Measurements from ENCODE around the gene TM4SF4.

TM4SF4 gene

DNA sequence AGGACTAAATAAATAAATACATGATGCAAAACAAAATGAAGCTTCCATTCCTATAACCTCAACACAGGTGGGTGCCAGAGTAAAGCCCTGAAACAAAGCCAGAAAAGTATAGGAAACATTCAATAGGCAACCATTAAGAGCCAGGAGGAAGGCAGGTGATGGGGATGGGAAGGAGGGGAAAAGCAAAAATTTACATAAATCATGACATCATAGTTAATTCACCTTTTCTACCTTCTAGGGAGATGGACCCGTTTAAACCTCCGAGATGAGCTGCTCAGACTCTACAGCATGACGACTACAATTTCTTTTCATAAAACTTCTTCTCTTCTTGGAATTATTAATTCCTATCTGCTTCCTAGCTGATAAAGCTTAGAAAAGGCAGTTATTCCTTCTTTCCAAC, 27.9 kb downstream of the TM4SF4 start:
- no peak for DNase-seq
- TF ChIP-seq GATA1 (IDR thresholded peaks at IDR 0.05; ENCODE audit: low read depth, low read length) (no peak), POLR2A (IDR thresholded peaks at IDR 0.05; ENCODE audit: low read length) (no peak)

DNA sequence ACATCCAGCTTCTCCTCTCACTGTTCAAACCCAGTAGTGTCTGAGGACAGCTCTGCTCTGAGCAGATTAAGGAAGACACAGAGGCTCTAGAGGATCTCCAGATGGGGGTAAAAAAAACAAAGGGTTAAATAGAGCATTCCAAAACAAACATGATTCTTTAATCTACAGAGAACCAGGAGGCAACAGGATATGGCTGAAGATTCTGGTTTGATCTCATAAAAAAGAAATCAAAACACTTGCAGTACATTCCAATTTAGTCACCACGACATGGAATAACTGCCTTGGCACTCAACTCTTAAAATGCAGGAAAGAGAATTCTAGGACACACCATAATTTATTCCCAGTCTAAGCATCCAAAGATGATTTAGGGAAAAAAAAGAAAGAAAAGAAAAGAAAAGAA, 32.0 kb downstream of the TM4SF4 start:
- TF ChIP-seq POLR2A (IDR thresholded peaks at IDR 0.05; ENCODE audit: low read length) = no peak
- no peak for TF ChIP-seq GATA1 (IDR thresholded peaks at IDR 0.05; ENCODE audit: low read depth, low read length)
- DNase-seq = no peak

DNA sequence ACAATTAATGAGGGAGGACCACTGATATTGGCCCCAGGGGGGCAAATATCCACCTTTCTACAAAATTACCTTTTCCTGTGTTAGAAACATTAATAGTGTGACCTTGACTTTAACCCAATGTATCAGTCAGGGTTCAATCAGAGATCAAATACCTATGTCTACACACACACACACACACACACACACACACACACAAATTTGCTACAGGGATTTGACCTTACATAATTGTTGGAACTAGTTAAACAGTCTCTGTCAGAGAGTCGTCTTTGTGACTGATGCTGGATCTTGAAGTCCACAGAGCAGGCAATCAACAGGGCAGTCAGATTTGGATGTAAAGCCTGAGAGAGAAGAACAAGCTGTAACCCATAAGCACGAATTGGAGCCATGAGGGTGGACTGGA, 32.5 kb downstream of the TM4SF4 start:
- TF ChIP-seq GATA1 (IDR thresholded peaks at IDR 0.05; ENCODE audit: low read depth, low read length) (no peak), POLR2A (IDR thresholded peaks at IDR 0.05; ENCODE audit: low read length) (no peak)
- DNase-seq = no peak

GRCh38 chr3:149507491-149508324, 33.2 kb downstream of the TM4SF4 start:
- TF ChIP-seq GATA1 (IDR thresholded peaks at IDR 0.05; ENCODE audit: low read depth, low read length) (no peak), POLR2A (IDR thresholded peaks at IDR 0.05; ENCODE audit: low read length) (no peak)
- no peak for DNase-seq

- no peak for DNase-seq
- no peak for TF ChIP-seq GATA1 (IDR thresholded peaks at IDR 0.05; ENCODE audit: low read depth, low read length)
- TF ChIP-seq POLR2A (IDR thresholded peaks at IDR 0.05; ENCODE audit: low read length) = no peak
These were observed 35.0 kb downstream of the TM4SF4 start for GRCh38 chr3:149509526-149509925.

DNA sequence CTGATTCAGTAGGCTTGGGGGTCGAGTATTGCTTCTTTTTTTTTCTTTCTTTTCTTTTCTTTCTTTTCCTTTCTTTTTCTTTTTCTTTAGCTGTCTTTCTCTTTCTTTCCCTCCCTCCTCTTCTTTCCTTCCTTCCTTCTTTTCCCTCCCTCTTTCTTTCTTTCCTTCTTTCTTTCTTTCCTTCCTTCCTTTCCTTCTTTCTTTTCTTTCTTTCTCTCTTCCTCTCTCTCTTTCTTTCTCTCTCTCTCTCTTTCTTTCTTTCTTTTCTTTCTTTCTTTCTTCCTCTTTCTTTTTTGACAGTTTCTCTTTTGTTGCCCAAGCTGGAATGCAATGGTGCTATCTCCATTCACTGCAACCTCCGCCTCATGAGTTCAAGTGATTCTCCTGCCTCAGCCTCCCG, 36.0 kb downstream of the TM4SF4 start:
- no peak for TF ChIP-seq GATA1 (IDR thresholded peaks at IDR 0.05; ENCODE audit: low read depth, low read length)
- TF ChIP-seq POLR2A (IDR thresholded peaks at IDR 0.05; ENCODE audit: low read length) = no peak
- no peak for DNase-seq

DNA sequence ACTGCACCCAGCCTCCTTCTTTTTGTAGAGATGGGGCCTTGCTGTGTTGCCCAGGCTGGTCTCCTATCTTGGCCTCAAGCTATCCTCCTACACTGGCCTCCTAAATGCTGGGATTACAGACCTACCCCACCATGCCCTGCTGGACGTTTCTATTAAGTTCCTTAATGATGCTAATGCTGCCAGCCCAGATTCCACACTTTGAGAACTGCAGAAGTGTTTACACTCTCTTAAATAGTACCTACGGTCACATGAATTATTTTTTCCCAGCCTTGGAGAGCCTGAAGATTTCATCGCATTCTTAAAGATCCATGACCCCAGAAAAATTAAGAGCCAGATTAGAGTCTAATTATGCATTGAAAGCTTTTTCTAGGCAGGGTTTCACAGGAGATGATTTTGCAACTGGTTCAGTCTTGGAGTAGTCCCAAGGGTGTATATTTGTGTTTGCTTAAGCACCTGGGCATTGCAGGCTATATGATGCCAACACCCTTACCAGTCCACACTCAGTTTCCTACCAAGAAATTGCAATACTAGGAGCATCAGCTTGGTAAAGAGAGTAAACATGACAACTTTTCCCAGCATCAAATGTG, 36.6 kb downstream of the TM4SF4 start:
- no peak for TF ChIP-seq GATA1 (IDR thresholded peaks at IDR 0.05; ENCODE audit: low read depth, low read length)
- no peak for TF ChIP-seq POLR2A (IDR thresholded peaks at IDR 0.05; ENCODE audit: low read length)
- DNase-seq = no peak

DNA sequence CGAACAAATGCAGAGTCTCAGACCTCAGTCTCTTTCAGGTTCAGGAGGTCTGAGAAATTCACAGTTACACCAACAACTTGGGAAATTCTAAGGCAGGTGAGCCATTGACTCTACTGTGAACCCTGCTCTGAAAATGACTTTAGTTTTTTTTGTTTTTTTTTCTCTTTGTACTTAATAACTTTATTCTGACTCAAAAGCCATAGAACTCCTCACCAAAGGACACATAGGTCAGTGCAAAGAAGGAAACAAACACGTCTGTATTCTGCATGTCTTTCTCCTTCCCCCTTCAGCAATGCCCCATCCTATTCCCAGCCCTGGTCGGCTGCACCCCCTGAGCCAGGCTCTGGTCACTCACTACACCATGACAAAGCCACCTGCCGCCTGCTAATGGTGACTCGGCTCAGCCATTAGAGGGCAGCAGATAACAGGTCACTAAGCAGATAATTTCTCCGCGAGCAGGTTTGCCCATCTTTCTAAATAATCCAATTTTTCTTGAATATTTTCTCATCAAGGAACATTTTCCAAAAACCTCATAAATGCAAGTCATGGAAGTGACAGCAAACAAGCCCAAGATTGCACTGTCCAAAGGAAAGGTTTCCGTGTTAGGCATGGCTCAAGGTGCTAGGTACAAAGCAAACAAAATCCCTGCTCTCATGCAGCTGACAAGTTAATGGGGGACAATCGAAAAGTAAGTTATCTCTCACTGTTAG, 37.7 kb downstream of the TM4SF4 start:
- DNase-seq = peak; percentile 49 to 60
- no peak for TF ChIP-seq GATA1 (IDR thresholded peaks at IDR 0.05; ENCODE audit: low read depth, low read length)
- TF ChIP-seq POLR2A (IDR thresholded peaks at IDR 0.05; ENCODE audit: low read length) = no peak

GRCh38 chr3:149514471-149514870, 40.0 kb downstream of the TM4SF4 start:
- no peak for DNase-seq
- no peak for TF ChIP-seq POLR2A (IDR thresholded peaks at IDR 0.05; ENCODE audit: low read length)
- no peak for TF ChIP-seq GATA1 (IDR thresholded peaks at IDR 0.05; ENCODE audit: low read depth, low read length)

DNA sequence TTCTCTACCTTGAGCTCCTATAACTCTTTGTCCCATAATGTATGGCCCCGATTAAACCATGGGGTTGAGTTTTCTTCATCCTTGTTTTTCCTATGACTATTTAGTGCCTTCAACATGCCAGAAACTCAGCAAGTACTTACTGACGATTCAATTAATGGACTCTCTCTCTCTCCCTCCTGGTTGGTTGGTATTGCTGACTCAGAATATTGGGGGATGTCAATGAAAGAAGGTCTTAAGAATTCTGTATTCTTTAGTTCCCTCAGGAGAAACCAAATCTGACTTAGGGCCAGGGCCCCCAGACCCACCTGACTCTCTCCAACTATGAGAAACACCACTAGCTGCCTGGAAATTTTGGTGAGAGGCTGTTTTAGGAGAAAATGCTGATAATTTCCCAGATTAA, 40.8 kb downstream of the TM4SF4 start:
- no peak for TF ChIP-seq POLR2A (IDR thresholded peaks at IDR 0.05; ENCODE audit: low read length)
- TF ChIP-seq GATA1 (IDR thresholded peaks at IDR 0.05; ENCODE audit: low read depth, low read length) = no peak
- no peak for DNase-seq

DNA sequence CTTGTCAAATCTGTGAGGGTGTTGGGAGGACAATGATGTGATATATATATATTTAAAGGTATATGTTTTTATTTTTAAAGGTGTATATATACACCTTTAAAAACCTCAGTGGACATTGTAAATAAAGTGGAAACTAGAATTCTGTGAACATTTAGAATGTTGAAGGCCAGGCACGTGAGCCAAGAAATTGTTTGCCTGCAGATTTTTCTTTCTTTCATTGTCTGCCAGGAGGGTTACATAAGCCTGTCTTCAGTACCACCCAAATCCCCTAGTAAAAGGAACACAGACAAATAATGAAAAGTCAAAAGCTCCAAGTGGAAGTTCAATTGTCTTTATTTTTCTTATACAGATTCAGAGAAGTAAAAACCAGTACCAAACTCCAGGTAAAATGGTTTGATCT, 42.4 kb downstream of the TM4SF4 start:
- DNase-seq = no peak

GRCh38 chr3:149519912-149520311, 45.4 kb downstream of the TM4SF4 start:
- no peak for DNase-seq

More for the DNA sequence above, 42.4 kb downstream of the TM4SF4 start:
- no peak for TF ChIP-seq GATA1 (IDR thresholded peaks at IDR 0.05; ENCODE audit: low read depth, low read length)
- TF ChIP-seq POLR2A (IDR thresholded peaks at IDR 0.05; ENCODE audit: low read length) = no peak

DNA sequence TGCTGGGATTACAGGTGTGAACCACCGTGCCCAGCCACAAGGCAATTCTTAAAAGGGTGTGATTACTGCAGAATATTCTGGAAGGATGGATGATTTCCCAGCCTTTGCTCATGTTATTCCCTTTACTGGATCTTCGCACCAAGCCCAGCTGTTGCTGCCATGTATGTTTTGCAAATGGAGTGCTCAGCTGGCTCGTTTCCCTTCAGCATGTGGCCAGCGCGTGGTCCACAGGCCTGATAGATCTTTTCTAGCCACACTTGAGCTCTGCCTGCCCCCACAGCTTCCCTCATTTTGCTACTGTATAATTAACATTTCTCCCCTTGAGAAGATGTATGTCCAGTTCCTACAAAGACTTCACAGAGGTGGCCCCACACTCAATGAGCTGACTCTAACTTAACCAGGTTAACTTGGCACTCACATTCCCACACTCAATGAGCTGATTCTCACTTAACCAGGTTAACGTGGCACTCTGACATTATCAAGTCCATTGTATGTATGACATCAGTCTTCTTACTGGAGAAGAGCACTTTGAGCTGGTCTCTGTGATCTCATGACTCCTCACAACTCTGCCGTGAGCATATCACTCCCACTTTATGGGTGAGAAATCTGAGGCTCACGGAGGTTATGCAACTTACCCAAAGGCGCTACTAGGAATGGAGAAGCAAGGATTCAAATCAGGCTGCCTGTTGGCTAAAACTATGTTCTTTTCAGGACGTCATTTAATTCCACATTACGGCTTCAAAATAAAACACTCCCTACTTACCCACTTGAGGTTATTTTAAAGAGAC, 49.2 kb downstream of the TM4SF4 start:
- no peak for DNase-seq
- TF ChIP-seq GATA1 (IDR thresholded peaks at IDR 0.05; ENCODE audit: low read depth, low read length) (no peak), POLR2A (IDR thresholded peaks at IDR 0.05; ENCODE audit: low read length) (no peak)

More at GRCh38 chr3:149519912-149520311, 45.4 kb downstream of the TM4SF4 start:
- TF ChIP-seq GATA1 (IDR thresholded peaks at IDR 0.05; ENCODE audit: low read depth, low read length) (no peak), POLR2A (IDR thresholded peaks at IDR 0.05; ENCODE audit: low read length) (no peak)

Measured in erythroblast (primary cell).